22Rv1 (cell line): ENCODE results near the gene DMD.

Source experiments
- ZFX ChIP-seq: fragments of 450-650 bp; IDR thresholded peaks from 2 replicates; pipeline ENCODE4 v1.6.1; 2017; ENCODE audit warnings: antibody characterized with exemption, borderline replicate concordance
- TF ChIP-seq, protein P1 (sequence below): fragments of 450-650 bp; IDR thresholded peaks from 2 replicates; pipeline ENCODE4 v1.5.1; 2017; ENCODE audit warnings: mild to moderate bottlenecking

DNA sequence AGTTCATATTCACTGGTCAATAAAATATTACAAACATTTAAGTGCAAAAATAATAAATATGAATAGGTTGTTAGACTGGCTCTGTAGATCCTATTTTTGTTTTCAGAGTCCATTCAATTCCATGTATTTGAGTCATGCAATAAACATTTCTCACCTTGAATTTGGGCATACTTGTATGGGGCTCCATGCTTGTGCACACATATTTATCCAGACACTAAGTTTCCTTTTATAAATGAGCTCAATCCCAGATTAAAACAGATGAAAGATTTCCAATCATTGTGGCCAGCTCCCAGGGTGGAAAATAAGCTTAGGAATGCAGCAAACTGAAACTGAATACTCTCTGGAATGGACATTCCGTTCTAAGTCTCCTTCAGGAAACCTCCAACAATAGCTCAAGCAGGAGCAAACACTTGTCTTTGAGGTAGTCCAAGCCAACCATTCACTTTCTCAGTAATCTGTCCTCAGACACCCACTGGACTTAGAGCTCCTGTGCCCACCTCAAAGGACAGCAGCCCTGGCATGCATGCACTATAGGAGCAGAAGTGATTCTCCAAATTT lies 16.4 kb downstream of the DMD start:
- TF ChIP-seq, protein P1, sequence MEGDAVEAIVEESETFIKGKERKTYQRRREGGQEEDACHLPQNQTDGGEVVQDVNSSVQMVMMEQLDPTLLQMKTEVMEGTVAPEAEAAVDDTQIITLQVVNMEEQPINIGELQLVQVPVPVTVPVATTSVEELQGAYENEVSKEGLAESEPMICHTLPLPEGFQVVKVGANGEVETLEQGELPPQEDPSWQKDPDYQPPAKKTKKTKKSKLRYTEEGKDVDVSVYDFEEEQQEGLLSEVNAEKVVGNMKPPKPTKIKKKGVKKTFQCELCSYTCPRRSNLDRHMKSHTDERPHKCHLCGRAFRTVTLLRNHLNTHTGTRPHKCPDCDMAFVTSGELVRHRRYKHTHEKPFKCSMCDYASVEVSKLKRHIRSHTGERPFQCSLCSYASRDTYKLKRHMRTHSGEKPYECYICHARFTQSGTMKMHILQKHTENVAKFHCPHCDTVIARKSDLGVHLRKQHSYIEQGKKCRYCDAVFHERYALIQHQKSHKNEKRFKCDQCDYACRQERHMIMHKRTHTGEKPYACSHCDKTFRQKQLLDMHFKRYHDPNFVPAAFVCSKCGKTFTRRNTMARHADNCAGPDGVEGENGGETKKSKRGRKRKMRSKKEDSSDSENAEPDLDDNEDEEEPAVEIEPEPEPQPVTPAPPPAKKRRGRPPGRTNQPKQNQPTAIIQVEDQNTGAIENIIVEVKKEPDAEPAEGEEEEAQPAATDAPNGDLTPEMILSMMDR, result no peak
- no peak for TF ChIP-seq ZFX
